ENCODE measurements around the gene LGI1. TPM values are rescaled to one million over a fixed set of nuclear protein-coding genes. Genes with fewer than 3 reads are reported as not detected.

LGI1 gene
- total and polyA plus RNA-seq, 2 of the 8 experiments (the other 6 are each of a cell fraction or from before 2014, with no cell fraction given): 0.15 TPM; not detected in 1

- CTCF ChIA-PET (ENCODE audit: partially characterized antibody): interaction anchor here (0.7 to 1.6 kb wide), 3 partner anchors 9 to 104 kb away, joined by 3 to 4 read pairs (median 4); partner anchors contain the start of gene FRA10AC1
- H3K79me2 ChIP-seq (ENCODE audit: control insufficient read depth in 1 of 2, insufficient read depth in 2 of 2, low read length in 2 of 2): no peaks in the 10 kb centered on the region
- POLR2A ChIA-PET (ENCODE audit: partially characterized antibody): no interaction called here
These were observed 45.8 kb upstream of the LGI1 start for GRCh38 chr10:93711891-93712290.

More at GRCh38 chr10:93711891-93712290, 45.8 kb upstream of the LGI1 start:
- H3K27ac ChIP-seq (ENCODE audit: low read depth, low read length): no peak overlapping the region
- H3K23ac ChIP-seq (ENCODE audit: insufficient read length): no peak overlapping the region
- H3K4ac ChIP-seq (replicated peaks; ENCODE audit: insufficient read length, low read depth, low read length): no peak overlapping the region
- 89% methylated on average over 3 of the region's 3 CpGs; no CpG with 5 or more reads in 1 of the 2 experiments for WGBS, 2 experiments (ENCODE audit: extremely low coverage in 1 of 2, insufficient coverage in 1 of 2, insufficient read length in 1 of 2, insufficient replicate concordance in 2 of 2, low coverage in 1 of 2, low lambda C conversion rate in 2 of 2, missing lambda C conversion rate in 1 of 2)
- H3K4me2 ChIP-seq (ENCODE audit: insufficient read depth in 1 of 2, low read depth in 2 of 2, low read length in 2 of 2): no peak overlapping the region
- no peaks in the 10 kb centered on the region for H3K4me1 ChIP-seq (replicated peaks in 1 of 4; ENCODE audit: control insufficient read depth in 3 of 4, insufficient read depth in 4 of 4, low read length in 3 of 4)
- DNase-seq (ENCODE audit: low read depth in 1 of 2, low spot score in 2 of 2) (no peak), FAIRE-seq (no peak)
- H3K56ac ChIP-seq (replicated peaks; ENCODE audit: insufficient read length, low read depth, low read length): no peak overlapping the region
- no peak overlapping the region for H2BK12ac ChIP-seq (ENCODE audit: low read depth, low read length)
- no peaks in the 10 kb centered on the region for H3K27me3 ChIP-seq (replicated peaks in 1 of 4; ENCODE audit: control insufficient read depth in 3 of 4, extremely low read depth in 1 of 4, insufficient read depth in 3 of 4, low read length in 3 of 4)
- H2BK5ac ChIP-seq (ENCODE audit: low read depth, low read length): no peak overlapping the region
- no peak overlapping the region for H2BK120ac ChIP-seq (replicated peaks; ENCODE audit: low read depth, low read length)
- H4K20me1 ChIP-seq (replicated peaks in 1 of 2; ENCODE audit: control insufficient read depth in 1 of 2, insufficient read depth in 2 of 2, low read length in 2 of 2): no peaks in the 10 kb centered on the region
- no peak overlapping the region for H3K4me3 ChIP-seq (ENCODE audit: extremely low read depth in 1 of 4, insufficient read depth in 2 of 4, low read depth in 3 of 4, low read length in 4 of 4)
- H3K14ac ChIP-seq (ENCODE audit: insufficient read length): no peak overlapping the region
- H4K5ac ChIP-seq (ENCODE audit: insufficient read length, low read depth, low read length): no peak overlapping the region
- no peak overlapping the region for H4K91ac ChIP-seq (replicated peaks; ENCODE audit: insufficient read length, low read length)
- H3K18ac ChIP-seq (ENCODE audit: extremely low read depth, low read length): no peak overlapping the region
- no peaks in the 10 kb centered on the region for H3K9me3 ChIP-seq (ENCODE audit: insufficient read depth in 2 of 2, low read depth in 1 of 2, low read length in 1 of 2)
- H3K79me1 ChIP-seq (ENCODE audit: low read depth, low read length): no peaks in the 10 kb centered on the region
- H4K8ac ChIP-seq (ENCODE audit: extremely low read depth, insufficient read depth, low read length): no peak overlapping the region
- TF ChIP-seq EZH2 (IDR thresholded peaks at IDR 0.05; ENCODE audit: low read depth, low read length, severe bottlenecking) (no peak), SAP30 (IDR thresholded peaks at IDR 0.05; ENCODE audit: insufficient read depth, insufficient replicate concordance, low read length) (no peak), MAFK (IDR thresholded peaks at IDR 0.05; ENCODE audit: low read depth, low read length) (no peak), JUND (IDR thresholded peaks at IDR 0.05; ENCODE audit: low read length) (no peak), SUZ12 (IDR thresholded peaks at IDR 0.05; ENCODE audit: low read length) (no peak), RNF2 (IDR thresholded peaks at IDR 0.05; ENCODE audit: borderline replicate concordance, low read depth, low read length, missing control alignments, poor library complexity, severe bottlenecking) (no peak), KDM1A (IDR thresholded peaks at IDR 0.05; ENCODE audit: borderline replicate concordance, low read length) (no peak)
- TF ChIP-seq, protein P1, sequence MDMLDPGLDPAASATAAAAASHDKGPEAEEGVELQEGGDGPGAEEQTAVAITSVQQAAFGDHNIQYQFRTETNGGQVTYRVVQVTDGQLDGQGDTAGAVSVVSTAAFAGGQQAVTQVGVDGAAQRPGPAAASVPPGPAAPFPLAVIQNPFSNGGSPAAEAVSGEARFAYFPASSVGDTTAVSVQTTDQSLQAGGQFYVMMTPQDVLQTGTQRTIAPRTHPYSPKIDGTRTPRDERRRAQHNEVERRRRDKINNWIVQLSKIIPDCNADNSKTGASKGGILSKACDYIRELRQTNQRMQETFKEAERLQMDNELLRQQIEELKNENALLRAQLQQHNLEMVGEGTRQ (IDR thresholded peaks at IDR 0.05; ENCODE audit: low read length): no peak
- no peak overlapping the region for H2BK15ac ChIP-seq (ENCODE audit: low read length)
- H2BK20ac ChIP-seq (ENCODE audit: low read length): no peak overlapping the region
- H3K23me2 ChIP-seq (ENCODE audit: low read depth, low read length): no peaks in the 10 kb centered on the region
- H3K36me3 ChIP-seq (ENCODE audit: control insufficient read depth in 2 of 4, insufficient read depth in 4 of 4, low read length in 3 of 4): no peaks in the 10 kb centered on the region
- no peak overlapping the region for H2AK5ac ChIP-seq (ENCODE audit: low read depth, low read length)
- no peak overlapping the region for H2AFZ ChIP-seq (ENCODE audit: low read length)
- no peak overlapping the region; a peak in 1 of 7 replicates for H3K9ac ChIP-seq (replicated peaks in 1 of 4; ENCODE audit: extremely low read depth in 1 of 4, low read depth in 3 of 4, low read length in 3 of 4)
